Stimulated activated CD4-positive, alpha-beta T cell treated with anti-CD3 and anti-CD28 coated beads, Interleukin-12 subunit alpha, Interleukin-12 subunit beta, amount 100 ng/mL, for 24 hours (primary cell): ENCODE measurements around the gene HECA.

Experiments
- DNase-seq, 2 experiments: peaks; one replicate each; pipeline ENCODE4 v3.0.0-alpha.2; 2020; ENCODE audit warnings: low read depth in 2 of 2

The HECA gene

DNA sequence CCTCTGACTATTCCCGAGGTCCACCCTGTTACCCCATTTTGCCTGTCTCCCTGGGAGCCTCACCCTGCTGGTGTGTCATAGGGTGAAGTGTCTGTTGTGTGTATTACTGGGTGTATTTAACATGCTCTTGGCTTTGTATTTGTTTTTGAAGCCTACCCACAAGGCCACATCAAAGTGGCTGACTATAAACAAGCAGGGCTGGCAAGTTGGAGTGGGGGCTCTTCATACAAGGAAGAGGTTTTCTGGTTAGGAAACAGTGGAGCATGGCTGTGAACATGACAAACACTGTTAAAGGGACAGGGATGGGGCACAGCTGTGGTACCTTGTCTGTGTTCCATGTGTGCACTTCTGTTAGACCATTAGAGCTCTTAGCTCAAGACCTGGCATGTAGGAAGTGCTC is 26.3 kb downstream of the HECA start:
- peak in 1 of 2 experiments; percentile 36 for DNase-seq

GRCh38 chr6:139161817-139162284 is 27.0 kb downstream of the HECA start:
- DNase-seq, result peak; percentile 52 to 56

GRCh38 chr6:139164001-139164400 is 29.1 kb downstream of the HECA start:
- DNase-seq, result no peak

GRCh38 chr6:139165324-139165723 is 30.4 kb downstream of the HECA start:
- DNase-seq, result no peak

GRCh38 chr6:139166238-139166955 is 31.5 kb downstream of the HECA start:
- DNase-seq, result no peak

DNA sequence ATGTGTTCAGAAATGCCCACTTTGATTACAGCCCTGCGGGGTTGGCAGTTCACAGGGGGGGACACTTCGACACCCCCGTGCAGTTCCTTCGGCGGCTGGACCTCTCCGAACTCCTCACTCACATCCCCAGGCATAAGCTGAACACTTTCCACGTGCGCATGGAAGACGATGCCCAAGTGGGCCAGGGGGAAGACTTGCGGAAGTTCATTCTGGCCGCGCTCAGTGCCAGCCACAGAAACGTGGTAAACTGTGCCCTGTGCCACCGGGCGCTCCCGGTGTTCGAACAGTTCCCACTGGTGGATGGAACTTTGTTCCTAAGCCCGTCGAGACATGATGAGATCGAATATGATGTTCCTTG is 32.1 kb downstream of the HECA start:
- DNase-seq, result no peak

GRCh38 chr6:139172151-139172550 is 37.3 kb downstream of the HECA start:
- no peak for DNase-seq

- DNase-seq, result no peak
Observed at GRCh38 chr6:139172567-139172966, 37.7 kb downstream of the HECA start.

DNA sequence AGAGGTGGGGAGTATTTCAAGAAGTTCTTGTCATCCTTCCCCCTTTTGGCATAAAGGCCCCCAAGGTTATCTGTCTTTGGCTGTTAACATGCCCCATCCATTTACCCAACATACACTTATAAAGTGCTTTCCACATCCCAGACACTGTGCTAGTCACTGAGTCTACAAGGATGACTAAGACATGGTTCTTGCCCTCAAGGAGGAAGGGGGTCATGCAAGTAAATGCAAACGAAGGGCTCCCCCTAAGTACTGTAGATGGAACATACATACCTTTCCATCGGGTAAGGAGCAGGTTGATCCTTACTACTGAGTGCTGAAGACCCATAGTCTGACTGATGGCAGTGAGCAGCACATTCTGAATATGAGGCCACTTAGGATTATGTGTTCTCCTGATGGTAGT is 38.3 kb downstream of the HECA start:
- no peak for DNase-seq

GRCh38 chr6:139173822-139174221 is 38.9 kb downstream of the HECA start:
- DNase-seq, result no peak

DNA sequence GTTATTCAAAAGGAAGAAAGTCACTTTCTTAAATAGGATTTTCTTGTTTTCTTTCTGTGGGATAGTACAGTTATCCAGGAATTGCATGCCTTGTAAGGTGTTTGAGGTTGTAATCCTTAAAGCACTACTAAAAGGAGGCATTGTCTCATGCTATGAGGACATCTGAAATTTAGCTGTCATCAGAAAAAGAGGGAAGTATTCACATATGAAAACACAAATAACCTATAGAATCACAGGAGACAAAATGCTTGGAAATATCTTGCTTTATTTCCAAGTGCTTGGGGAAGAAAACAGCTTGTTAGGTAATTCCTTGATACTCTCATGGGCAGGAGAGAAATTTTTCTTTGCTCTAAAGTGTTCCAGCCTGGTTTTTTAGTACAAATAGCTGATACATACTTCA is 40.1 kb downstream of the HECA start:
- DNase-seq, result no peak

DNA sequence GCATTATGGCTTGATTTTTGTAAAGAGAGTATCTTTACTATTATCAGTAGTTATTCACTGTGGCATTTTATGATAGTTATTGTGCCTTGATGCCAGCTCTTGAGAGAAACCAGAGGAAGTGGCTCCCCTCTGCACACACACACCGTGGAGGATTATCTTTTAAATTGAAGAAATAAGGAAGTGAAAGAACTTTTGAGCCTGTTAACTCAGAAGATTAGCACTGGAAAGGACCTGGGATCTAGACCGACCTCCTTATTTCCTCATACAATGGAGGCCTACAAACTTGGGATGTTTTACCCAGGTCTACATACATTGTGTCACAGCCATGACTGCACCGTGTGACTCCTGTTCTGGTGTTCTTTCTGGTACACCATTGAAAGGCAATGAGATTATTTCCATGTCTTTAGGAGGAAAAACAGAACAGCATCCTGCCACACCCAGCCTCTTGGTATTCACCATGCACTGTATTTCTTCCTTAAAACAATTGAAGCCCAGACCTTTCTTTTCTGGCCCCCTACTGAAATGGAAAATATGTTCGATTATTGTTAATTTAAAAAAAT is 40.6 kb downstream of the HECA start:
- DNase-seq, result no peak

DNA sequence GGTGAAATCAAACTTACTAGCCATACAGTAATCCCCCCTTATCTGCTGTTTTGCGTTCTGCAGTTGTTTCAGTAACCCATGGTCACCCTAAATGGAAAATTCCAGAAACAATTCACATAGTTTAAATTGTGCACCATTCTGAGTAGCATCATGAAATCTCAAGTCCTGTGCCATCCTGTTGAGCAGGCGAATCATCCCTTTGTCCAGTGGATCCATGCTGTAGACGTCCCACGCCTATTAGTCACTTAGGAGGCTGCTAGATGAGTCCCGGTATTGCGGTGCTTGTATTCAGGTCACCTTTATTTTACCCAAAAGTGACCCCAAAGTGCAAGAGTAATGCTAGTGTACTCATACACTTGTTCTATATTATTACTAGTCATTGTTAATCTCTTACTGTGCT is 46.4 kb downstream of the HECA start:
- no peak for DNase-seq

- no peak for DNase-seq
Observed at GRCh38 chr6:139184047-139184446, 49.2 kb downstream of the HECA start.

- DNase-seq, result no peak
Observed at GRCh38 chr6:139184459-139184858, 49.6 kb downstream of the HECA start.

DNA sequence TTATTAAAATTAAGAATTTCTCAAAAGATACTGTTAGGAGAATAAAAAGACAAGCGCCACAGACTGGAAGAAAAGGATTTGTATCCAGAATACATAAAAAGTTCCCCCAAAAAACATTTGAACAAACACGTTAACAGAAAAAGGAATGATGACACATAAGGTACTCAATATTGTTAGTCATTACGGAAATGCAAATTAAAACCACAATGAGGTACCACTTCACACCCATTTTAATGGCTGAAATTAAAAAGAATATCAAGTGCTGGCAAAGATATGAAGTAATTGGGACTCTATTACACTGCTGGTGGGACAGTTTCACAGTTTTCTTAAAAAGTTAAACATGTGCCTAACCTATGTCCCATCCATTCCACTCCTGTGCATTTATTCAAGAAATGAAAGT is 51.4 kb downstream of the HECA start:
- no peak for DNase-seq

- DNase-seq, result no peak
Observed at GRCh38 chr6:139186692-139187091, 51.8 kb downstream of the HECA start.

- DNase-seq, result no peak
Observed at GRCh38 chr6:139187489-139187888, 52.6 kb downstream of the HECA start.

DNA sequence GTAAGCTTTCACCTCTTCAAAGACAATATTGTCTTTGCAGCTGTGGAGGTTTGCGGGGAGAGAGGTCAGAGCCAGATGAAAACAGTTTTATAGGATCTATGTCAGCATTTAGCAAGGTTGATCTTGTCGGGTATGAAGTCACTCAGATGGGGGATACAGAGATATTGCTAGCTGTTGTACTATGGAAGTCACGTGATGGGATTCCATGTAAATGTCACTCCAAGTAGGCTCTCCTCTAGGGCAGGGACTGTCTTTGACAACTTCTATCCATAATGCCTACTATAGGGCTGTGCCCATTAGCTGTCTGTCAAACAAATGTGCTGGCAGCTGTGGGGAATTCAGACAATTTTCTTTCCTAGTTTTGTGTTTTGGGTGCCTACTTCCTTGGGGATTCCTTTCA is 54.8 kb downstream of the HECA start:
- DNase-seq, result no peak

DNA sequence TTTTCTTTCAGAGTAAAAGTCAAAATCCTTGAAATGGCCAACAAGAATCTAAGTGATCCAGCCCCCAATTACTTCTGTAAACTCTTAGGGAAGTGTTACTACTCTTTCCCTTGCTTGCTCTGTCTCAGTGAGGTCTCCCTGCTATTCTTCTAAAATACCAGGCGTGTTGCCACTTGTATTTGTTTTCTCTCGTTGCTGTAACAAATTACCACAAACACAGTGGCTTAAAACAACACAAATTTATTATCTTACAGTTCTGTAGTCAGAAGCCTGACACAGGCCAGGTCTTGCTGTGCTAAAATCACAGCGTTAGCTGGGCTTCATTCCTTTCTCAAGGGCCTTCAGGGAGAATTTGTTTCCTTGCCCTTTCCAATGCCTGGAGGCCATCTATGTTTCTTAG is 59.9 kb downstream of the HECA start:
- no peak for DNase-seq

- no peak for DNase-seq
Observed at GRCh38 chr6:139198529-139199288, 63.8 kb downstream of the HECA start.

DNA sequence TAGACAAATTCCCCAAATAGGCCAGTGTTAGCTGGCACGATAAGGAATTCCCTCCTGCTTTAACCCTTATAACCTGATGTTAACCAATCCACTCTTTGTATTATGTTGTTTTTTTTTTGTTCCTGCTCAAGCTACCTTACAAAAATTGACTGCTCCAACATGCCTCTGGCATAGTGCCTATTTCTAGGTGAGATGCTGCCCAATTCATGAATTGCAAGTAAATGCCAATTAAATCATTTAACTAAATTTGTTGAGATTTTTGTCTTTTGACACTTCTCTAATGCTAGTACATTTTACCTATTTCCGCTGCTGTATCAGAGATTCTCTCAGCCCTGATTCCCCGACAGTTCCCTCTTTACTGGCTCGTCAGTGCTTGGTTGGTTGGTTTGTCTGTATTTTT is 66.5 kb downstream of the HECA start:
- DNase-seq, result no peak

DNA sequence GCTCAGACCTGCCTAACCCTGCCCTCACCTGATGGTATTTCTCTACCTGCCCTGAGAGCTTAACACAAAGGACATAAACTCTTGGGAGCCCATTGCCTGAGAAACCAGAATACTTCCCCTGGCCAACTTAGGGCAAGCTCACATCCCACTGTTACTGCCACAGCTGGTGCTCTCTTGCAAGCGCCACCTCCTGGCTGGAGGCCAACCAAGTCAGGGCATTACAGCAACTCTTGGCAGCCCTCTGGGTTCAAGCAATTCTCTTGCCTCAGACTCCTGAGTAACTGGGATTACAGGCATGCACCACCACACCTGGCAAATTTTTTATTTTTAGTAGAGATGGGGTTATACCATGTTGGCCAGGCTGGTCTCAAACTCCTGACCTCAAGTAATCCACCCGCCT is 70.1 kb downstream of the HECA start:
- no peak for DNase-seq
